Epithelial cell of proximal tubule (primary cell): ENCODE data around the gene ESD. TPM values are rescaled to one million over a fixed set of nuclear protein-coding genes. Genes with fewer than 3 reads are reported as not detected.
"Not testable (repeated sequence)": the region's sequence is repeated elsewhere in the genome, so short reads cannot be mapped to it uniquely, and the experiment has no call there.

Experiments used
- DNase-seq: peaks from one replicate; pipeline ENCODE4 v3.0.0-alpha.2; 2011; ENCODE audit warnings: low read depth
- H3K4me3 ChIP-seq: 2 replicates; pipeline ENCODE4 v1.5.1; 2011; ENCODE audit warnings: low read depth, mild to moderate bottlenecking, low read length
- total RNA-seq: library from RNA; depleted of rRNA; stranded (reverse); fragments of >200 nt; gene quantifications from 2 replicates; pipeline ENCODE4 v1.2.3, GENCODE V29; 2015
- TF ChIP-seq, protein P1 (sequence below): conservative IDR thresholded peaks from 2 replicates; pipeline ENCODE4 v1.5.1; 2012; ENCODE audit warnings: low read depth, mild to moderate bottlenecking, low read length

The ESD gene
- total RNA-seq, 1 donor from 2014 or later: 163 TPM

DNA sequence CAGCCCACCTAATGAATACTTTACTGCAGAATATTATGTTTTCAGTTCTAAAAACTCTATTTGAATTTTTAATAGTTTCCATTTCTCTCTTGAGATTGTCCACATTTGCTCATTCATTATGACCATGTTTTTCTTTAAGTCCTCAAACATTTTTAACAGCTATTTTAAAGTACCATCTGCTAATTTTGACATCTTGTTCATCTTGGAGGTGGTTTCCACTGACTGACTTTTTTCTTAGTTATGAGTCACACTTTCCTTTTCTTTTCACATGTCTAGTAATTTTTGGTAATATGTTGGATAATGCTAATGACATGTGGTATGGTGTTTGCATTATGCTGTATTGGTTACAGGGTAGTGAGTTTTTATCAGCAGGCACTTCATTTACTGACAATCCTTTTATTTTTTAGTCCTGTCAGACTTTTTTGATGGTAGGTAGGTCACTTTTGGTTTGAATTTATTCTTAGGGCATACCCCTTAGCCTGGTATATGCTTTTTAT, 15.4 kb upstream of the ESD start:
- TF ChIP-seq, protein P1, sequence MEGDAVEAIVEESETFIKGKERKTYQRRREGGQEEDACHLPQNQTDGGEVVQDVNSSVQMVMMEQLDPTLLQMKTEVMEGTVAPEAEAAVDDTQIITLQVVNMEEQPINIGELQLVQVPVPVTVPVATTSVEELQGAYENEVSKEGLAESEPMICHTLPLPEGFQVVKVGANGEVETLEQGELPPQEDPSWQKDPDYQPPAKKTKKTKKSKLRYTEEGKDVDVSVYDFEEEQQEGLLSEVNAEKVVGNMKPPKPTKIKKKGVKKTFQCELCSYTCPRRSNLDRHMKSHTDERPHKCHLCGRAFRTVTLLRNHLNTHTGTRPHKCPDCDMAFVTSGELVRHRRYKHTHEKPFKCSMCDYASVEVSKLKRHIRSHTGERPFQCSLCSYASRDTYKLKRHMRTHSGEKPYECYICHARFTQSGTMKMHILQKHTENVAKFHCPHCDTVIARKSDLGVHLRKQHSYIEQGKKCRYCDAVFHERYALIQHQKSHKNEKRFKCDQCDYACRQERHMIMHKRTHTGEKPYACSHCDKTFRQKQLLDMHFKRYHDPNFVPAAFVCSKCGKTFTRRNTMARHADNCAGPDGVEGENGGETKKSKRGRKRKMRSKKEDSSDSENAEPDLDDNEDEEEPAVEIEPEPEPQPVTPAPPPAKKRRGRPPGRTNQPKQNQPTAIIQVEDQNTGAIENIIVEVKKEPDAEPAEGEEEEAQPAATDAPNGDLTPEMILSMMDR: no peak
- DNase-seq: no peak

DNA sequence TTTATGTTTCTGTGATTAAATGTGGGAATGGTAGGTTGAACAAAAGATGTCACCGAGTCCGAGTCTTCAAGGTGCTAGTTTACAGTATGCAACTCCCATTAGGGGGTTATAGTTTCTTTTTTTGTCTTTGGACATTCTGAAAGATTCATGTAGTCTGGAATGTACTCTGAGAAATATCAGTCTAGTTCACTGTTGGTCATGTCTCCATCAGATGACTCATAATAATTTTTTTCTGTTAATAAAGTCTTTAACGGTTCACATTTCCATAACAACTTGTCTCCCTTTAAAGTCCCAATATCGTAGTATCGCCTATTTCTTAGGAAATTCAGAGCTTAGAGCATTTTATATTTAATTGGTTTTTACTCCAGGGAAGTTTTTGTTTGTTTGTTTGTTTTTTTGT, 13.5 kb upstream of the ESD start:
- no peak overlapping the region for H3K4me3 ChIP-seq
- TF ChIP-seq, protein P1: no peak
- no peak for DNase-seq

More for the DNA sequence above, 15.4 kb upstream of the ESD start:
- H3K4me3 ChIP-seq: no peak overlapping the region

DNA sequence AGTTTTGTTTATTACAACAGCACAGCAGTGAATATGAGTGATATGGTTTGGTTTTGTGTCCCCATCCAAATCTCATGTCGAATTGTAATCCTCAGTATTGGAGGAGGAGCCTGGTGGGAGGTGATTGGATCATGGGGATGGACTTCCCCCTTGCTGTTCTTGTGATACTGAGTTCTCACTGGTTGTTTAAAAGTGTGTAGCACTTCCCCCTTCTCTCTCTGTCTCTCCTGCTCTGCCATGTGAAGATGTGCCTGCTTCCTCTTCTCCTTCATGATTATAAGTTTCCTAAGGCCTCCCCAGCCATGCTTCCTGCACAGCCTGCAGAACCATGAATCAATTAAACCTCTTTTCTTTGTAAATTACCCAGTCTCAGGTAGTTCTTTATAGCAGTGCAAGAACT, 8.0 kb upstream of the ESD start:
- not testable (repeated sequence) for DNase-seq, H3K4me3 ChIP-seq

DNA sequence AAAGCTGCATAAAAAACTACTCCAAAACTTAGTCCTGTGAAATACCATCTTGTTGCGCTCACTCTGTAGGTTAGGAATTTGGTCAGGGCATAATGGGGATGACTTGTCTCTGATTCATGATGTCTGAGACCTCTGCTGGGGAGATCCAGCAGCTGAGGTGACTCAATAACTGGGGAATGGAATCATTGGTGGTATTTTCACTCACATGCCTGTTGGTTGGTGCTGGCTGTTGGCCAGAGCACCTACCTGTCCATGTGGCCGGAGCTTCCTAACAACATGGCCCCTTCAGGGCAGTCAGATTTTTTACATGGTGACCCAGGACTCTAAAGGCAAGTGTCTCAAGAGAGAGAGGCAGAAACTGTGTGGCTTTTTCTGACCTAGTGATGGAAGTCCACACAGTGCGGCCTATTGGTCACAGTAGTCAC, 7.4 kb upstream of the ESD start:
- TF ChIP-seq, protein P1: peak; percentile 6
- DNase-seq: peak; percentile 89
- no peak overlapping the region for H3K4me3 ChIP-seq

DNA sequence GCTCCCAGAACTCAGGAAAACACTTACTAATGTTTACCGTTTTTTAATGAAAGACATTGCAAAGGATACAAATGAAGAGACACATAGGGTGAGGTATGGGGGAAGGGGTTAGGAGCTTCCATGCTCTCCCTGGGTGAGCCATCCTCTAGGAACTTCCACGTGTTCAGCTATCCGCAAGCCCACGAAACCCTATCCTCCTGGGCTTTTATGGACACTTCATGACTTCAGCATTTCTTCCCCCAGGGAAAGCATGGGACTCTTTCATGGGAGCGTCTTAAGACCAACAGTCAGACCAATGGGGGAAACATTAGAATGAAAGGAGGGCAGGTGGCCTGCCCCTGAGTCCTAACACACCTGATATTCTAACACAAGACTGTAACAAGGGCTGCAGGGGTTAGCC, 6.6 kb upstream of the ESD start:
- H3K4me3 ChIP-seq: no peak overlapping the region
- TF ChIP-seq, protein P1: no peak
- no peak for DNase-seq

DNA sequence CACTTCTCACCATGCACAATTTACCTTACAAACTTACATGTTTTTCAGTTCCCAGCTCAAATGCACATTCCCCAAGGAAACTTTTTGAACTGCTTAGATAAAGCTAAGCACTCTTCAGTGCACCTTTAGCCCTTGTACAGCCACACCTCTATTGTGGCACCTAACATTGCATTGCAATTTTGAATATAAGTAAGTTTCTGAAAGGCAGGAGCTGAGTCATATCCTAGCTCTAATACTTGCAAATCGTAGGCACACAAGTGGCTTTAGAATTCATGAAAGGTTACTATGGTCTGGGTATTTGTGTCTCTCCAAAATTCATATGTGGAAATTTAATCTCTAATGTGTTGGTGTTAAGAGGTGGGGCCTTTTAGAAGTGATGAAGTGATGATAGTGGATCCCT, 4.9 kb upstream of the ESD start:
- no peak overlapping the region for H3K4me3 ChIP-seq
- TF ChIP-seq, protein P1: no peak
- DNase-seq: no peak

DNA sequence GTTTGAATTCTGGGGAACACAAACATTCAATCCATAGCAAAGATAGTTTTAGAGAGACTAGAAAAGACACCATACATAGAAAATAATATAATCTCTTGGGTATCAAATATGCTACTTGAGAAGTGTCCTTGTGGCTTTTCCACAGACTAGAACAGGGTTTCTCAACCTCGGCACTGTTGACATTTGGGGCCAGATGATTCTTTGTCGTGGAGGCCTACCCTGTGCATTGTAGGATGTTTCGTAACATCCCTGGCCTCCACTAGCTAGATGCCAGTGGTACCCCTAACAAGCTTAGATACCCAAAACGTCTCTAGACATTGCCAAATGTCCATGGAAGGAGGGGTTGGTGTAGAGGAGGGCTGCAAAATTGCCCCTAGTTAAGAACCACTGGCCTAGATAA, 2.2 kb upstream of the ESD start:
- no peak for DNase-seq
- TF ChIP-seq, protein P1: no peak
- no peak overlapping the region for H3K4me3 ChIP-seq
